Measurements from ENCODE around the gene AATK.
"Not testable (repeated sequence)": the region's sequence is repeated elsewhere in the genome, so short reads cannot be mapped to it uniquely, and the experiment has no call there.

AATK gene

DNA sequence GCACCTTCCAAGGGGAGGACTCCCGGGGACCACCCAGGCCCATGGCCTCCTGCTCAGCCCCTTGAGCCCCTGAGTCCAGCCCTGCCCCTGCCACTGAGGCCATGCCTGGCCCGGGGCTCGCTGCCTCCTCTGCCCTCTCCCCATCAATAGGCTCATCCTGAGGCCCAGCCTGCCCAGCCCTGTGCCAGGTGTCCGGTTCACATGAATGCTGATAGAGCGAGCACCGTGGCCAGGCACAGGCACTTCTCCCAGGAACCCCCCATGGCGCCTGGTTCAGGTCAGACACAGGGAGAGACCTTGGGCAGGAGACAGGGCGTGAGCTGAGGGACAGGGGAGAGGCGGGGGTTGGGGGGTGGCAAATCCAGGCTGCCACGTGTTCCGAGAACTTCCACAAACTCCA is 3.5 kb downstream of the AATK start:
- no peak for DNase-seq (ENCODE audit: low spot score)

DNA sequence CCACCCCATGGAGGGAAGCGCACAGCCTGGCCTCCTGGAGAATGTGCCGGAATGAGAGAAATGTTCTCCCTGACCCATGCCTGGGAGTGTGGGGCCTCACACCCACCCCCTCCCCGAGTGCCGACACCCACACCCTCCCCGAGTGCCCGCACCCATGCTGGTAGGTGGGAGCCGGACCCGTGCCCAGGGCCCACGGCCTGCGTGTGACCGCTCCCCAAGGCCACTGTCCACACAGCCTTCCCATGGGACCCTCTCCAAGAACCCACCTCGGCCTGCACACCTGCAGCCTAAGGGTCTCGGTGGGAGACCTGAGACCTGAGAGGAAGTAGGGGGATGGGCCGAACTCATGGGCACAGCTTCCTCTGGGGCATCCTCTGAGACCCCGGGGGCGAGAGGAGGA is 4.0 kb downstream of the AATK start:
- no peak for DNase-seq (ENCODE audit: low spot score)

GRCh38 chr17:81161536-81161935 is 4.5 kb downstream of the AATK start:
- DNase-seq (ENCODE audit: low spot score), result no peak

DNA sequence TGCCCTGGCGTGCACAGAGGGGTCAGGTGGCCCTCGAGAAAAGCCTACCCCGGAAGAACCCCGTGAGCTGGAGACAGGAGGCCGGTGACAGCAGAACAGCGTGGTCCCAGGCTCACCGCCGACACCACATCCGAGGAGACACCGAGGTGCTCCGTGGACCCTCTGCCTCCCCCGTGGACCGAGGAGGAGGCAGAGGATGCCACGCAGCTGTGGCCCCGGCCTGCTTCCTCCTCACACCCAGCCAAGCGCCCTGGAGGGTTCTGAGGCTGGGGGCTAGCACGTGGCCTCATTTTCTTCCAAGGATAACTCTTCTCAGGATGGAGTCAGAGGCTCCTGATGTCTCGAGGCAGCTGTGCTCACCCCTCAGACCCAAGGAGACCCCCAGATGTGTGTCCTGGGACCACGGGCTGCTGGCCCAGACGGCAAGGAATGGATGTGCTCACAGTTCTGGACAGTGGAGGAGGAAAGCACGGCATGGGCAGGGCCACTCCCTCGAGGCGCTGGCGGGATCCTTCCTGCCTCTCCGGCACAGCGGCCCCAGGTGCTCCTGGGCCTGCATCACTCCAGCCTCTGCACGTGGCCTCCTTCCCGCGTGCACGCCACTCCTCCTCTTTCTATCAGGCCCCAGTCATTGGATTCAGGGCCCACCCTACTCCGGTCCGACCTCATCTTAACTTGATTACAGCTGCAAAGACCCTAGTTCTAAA is 5.1 kb downstream of the AATK start:
- DNase-seq (ENCODE audit: low spot score), result no peak

- no peak for DNase-seq (ENCODE audit: low spot score)
Measured at GRCh38 chr17:81160306-81160705, 5.7 kb downstream of the AATK start.

DNA sequence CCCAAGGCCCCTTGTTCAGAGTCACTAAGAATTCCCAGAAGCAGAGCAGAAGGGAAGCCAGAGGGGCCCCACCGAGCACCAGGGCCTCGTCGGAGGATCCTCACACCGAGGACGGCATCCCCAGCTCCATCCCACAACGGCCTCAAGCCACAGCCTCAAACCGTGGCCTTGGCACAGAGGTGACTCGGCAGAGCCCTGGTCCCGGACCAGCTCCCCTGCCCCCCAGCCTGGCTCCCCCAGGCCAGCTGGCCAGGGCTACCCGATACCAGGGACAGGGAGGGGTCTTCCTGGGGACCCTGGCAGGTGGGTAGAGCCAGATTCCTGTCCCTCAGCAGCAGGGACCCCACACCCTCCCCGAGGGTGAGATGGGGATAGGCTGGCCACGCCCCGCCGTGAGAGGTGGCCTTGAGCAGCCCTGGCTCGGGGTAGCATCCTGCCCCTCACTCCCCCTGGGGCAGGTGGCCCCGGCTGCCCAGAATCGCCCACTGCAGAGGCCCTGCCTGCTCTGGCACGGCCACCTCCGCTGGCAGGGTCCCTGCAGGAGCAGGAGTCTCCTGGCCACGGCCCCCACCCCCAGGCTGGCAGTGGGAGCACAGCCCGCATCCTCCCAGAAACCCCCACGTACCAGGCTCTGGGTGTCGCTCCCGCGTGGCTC is 6.3 kb downstream of the AATK start:
- DNase-seq (ENCODE audit: low spot score), result no peak

DNA sequence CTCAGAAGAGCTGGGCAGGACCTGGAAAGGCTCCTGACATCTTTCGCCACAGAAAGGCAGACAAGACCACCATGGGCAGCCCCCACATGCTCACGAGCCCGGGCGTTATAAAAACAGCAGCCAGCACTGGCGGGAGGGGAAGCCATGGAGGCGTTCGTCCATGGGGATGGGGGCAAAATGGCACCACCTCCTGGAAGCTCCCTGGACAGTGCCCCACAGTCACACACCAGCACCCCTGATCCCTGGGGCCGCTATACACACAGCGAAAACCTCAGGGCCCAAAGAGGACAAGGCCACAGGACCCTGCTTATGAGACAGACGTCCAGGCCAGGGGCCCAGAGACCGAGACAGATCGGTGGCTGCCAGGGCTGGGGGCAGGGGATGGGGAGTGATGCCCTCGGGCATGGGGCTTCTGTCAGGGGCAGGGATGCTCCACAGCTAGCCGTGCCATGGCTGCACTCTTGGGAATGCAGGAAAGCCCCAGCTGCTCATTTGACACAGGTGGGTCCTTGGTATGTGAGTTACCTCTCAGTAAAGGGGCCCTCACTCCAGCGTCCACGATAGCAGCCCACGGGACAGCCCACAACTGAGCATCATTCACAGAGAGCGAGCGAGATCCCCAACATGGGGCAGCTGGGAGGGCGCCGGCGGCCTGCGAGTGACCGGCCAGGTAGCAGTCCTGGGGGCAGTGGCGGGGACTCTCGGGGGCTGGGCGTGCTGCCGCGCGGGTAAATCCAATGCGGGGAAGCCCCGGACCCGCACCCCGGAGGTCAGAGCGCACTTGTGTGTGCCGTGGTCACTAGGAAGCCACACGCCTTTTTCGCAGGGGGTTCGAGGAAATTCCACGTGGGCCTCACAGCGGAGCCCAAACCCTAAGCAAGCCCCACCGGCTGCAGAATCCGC is 7.1 kb downstream of the AATK start:
- DNase-seq (ENCODE audit: low spot score), result no peak

DNA sequence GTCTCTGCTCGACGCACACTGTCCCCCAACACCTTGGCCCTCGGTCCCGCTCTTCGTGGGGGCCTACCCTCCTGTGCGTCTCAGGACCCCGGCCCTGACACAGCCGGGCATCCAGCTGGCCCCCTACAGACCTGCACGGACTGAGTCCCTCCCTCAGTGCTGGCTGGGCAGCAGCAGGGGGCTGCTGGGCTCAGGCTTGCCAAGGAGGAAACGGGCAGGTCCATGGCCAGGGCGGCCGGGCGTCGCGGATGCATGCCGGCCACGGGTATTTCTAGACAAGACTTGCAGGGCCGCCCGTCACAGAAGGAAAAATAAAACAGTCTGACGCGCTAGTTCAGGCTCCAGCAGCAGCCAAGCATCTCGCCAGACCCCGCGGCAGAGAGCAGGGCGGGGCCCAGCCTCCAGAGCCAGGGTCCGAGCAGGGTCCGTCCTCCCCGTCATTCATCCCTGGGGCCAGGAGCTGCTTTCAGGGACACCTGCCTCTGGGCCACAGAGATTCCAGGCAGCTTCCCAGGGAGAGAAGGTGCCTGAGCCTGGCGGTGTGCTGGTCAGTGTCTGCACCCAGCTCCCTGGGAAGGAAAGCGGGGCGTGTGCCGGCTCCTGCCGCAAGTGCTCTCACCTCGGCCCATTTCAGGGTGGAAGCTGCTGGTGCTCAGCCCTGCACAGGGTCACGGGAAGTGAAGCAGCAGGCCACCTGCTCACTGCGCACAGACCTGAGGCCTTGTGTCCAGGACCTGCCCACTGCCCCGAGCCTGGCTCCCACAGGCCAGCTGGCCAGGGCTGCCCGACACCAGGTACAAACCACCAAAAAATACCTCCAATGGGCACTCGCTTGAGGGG is 8.0 kb downstream of the AATK start:
- no peak for DNase-seq (ENCODE audit: low spot score)

DNA sequence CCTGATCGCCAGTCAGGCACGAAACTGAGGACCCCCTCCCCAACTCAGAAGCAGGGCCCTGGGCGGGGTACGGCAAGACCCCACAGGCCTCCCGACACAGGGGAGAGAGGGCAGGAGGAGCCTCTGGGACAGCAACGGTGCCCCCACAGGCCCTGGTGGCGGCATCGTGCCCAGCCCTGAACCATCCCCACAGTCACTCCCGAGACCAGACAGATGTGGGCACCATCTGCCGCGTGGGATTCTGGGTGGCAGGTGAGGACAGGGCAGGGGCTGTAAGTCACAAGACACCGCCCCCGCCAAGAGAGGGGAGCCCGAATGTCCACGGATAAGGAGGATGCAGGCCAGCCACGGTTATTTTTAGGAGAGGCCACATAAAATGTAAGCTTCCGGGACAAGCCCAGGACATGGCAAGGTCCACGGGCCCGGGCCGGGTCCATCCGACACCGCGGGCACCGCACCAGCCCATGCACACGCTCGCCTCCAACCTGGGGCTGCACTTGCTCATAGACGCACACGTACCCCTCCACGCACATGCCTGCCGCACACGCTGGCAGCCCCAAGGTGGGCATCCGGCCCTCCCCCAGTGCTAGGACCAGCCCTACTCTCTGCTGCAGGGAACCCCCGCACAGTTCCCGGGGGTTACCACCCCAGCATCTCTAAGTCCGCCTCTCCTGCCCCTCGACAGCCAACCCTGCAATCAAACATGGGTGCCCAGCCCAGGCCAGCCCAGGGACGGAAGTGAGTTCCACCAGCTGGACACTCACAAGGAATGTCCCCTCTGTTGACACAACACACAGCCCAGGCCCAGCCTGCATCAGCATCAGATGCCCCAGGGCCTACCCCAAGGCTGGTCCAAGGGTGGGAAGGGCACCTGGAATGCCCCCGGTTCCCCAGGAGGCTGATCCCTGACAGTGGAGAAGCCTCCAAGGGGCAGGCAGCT is 8.9 kb downstream of the AATK start:
- DNase-seq (ENCODE audit: low spot score), result no peak

DNA sequence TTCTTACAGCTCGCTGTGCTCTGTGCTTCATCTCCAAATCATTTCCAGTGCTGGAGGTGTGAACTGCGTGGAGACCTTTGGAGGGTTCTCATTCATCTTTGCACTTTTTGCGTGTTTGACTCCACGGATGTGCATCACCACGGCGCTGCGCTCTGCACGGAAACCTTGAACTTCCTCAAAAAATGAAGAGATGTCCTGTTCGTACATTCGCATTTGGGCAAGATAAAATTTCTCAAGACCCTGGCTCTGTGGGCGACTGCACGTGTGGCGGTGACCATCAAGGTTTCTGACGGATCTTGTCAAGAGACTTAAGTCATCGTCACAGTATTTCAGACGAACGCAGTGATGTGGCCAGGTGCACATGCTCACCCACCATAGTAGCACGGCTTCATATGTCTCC is 11.1 kb downstream of the AATK start:
- no peak for DNase-seq (ENCODE audit: low spot score)

DNA sequence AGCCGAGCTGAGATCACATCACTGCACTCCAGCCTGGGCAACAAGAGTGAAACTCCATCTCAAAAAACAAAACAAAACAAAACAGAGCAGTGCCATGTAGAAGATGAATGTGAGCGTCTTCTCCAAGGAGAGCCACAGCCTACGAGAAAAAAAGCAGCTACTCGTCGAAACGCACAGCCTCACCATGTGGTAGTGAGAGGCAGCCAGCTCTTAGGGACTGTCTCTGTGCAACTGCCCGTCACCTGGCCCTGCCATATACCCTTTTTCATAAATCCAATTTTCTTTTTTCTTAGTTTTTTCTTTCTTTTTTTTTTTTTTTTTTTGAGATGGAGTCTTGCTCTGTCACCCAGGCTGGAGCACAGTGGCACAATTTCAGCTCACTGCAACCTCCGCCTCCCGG is 12.0 kb downstream of the AATK start:
- DNase-seq (ENCODE audit: low spot score), result not testable (repeated sequence)

DNA sequence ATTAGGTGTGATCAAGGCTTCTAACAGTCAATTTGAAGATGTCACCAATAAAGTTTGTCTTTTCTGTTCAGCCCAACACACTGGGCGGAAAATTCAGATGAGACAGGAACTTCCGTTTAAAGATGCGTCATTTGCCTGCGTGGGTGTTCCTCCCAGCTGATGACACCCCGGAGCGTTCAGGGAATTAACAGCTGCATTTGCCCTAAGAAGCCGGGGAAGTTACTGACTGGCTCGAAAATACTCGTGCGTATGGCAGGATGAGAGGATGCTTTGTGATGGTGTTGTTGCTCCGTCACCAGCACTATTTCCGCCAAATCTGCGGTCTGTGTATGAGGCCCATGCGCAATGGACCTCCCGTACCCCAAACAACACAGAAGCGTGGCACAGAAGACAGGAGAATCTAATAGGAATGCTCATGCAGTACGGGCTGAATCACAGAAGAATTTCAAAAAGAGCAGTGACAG is 12.6 kb downstream of the AATK start:
- no peak for DNase-seq (ENCODE audit: low spot score)

DNA sequence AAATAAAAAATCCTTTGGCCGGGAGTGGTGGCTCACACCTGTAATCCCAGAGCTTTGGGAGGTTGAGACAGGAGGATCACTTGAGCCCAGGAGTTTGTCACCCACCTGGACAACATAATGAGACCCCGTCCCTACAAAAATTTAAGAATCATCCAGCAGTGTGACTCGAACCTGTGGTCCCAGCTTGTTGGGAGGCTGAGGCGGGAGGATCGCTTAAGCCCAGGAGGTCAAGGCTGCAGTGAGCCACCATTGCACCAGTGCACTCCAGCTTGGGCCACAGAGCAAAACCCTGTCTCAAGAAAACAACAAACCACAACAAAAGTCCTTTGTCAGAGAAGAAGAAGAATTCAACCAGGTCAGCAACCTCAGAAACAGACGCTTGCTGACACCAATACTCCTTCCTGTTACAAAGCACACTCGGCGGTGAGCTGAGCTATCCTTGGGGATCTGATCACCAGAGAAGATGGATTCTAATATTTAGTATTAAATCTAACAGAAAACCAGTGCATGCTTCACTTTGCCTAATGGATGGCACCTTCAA is 13.7 kb downstream of the AATK start:
- no peak for DNase-seq (ENCODE audit: low spot score)

GRCh38 chr17:81151278-81151677 is 14.7 kb downstream of the AATK start:
- no peak for DNase-seq (ENCODE audit: low spot score)

- no peak for DNase-seq (ENCODE audit: low spot score)
Measured at GRCh38 chr17:81150377-81151077, 15.5 kb downstream of the AATK start.

GRCh38 chr17:81148986-81149533 is 17.0 kb downstream of the AATK start:
- no peak for DNase-seq (ENCODE audit: low spot score)

- no peak for DNase-seq (ENCODE audit: low spot score)
Measured at GRCh38 chr17:81148571-81148970, 17.4 kb downstream of the AATK start.

- DNase-seq (ENCODE audit: low spot score), result no peak
Measured at GRCh38 chr17:81147701-81148100, 18.3 kb downstream of the AATK start.

GRCh38 chr17:81146208-81146607 is 19.8 kb downstream of the AATK start:
- not testable (repeated sequence) for DNase-seq (ENCODE audit: low spot score)

- no peak for DNase-seq (ENCODE audit: low spot score)
Measured at GRCh38 chr17:81144423-81144781, 21.6 kb downstream of the AATK start.
